Endothelial cell of umbilical vein (primary cell): Measurements from ENCODE around the gene KLF2. TPM values are rescaled to one million over a fixed set of nuclear protein-coding genes. Genes with fewer than 3 reads are reported as not detected.

Experiments used
- BruUV-seq: library from RNA; stranded (reverse); fragments of 400-500 nt; replicated peaks from 2 replicates; lab custom pipeline; 2021; lab: Mats Ljungman, UMichigan
- CTCF ChIA-PET: fragments of 300-600, 350-600 bp; sonication (Branson Sonifier 250); formaldehyde crosslinking; loops from one replicate; lab custom pipeline; 2021; ENCODE audit warnings: antibody characterized with exemption, inconsistent platforms; lab: Charles Lee
- POLR2A ChIA-PET: fragments of 300-600, 350-600 bp; sonication (Branson Sonifier 250); formaldehyde crosslinking; loops from one replicate; lab custom pipeline; 2021; ENCODE audit warnings: antibody characterized with exemption, inconsistent platforms; lab: Charles Lee
- DNase-seq: peaks from one replicate; pipeline ENCODE4 v3.0.0-alpha.2; 2011; ENCODE audit warnings: low read depth, low spot score
- FAIRE-seq: peaks from 2 replicates; lab custom pipeline; 2011; peaks lifted over from hg19 to GRCh38; lab: Jason Lieb, UNC
- H2AFZ ChIP-seq: 2 replicates; pipeline ENCODE4 v1.6.0; 2012; ENCODE audit warnings: low read depth, low read length, control low read depth, inconsistent platforms
- H3K27ac ChIP-seq: 2 replicates; pipeline ENCODE4 v1.5.1; 2011; ENCODE audit warnings: low read depth, mild to moderate bottlenecking, control low read depth, low read length, moderate library complexity; ENCODE audit not compliant: insufficient read depth
- H3K27me3 ChIP-seq, 2 experiments: 2 replicates each; pipeline versions ENCODE4 v1.6.0 to v1.6.1; 2011; ENCODE audit warnings: low read length in 2 of 2, mixed read lengths in 1 of 2; ENCODE audit not compliant: control insufficient read depth in 2 of 2, insufficient read depth in 2 of 2
- H3K36me3 ChIP-seq, 2 experiments: 2 replicates in 1 of 2; 3 replicates in 1 of 2; pipeline ENCODE4 v1.5.1; 2011; ENCODE audit warnings: low read length in 2 of 2, mild to moderate bottlenecking in 1 of 2, moderate library complexity in 1 of 2; ENCODE audit not compliant: control insufficient read depth in 2 of 2, insufficient read depth in 2 of 2; ENCODE audit errors: extremely low read depth in 1 of 2
- H3K4me1 ChIP-seq: 3 replicates; pipeline ENCODE4 v1.5.1; 2011; ENCODE audit warnings: mild to moderate bottlenecking, low read length; ENCODE audit not compliant: control insufficient read depth, insufficient read depth; ENCODE audit errors: extremely low read depth
- H3K4me2 ChIP-seq: 2 replicates; pipeline ENCODE4 v1.6.1; 2011; ENCODE audit warnings: low read length, control low read depth, mixed read lengths; ENCODE audit not compliant: insufficient read depth
- H3K4me3 ChIP-seq, 3 experiments: fragments of 200-600 bp in 1 of 3; sonication (generic), shearing (Covaris generic) in 1 of 3; replicated peaks in 1 of 3; 2 replicates each; pipeline ENCODE4 v1.5.1; 2011 to 2016; ENCODE audit warnings: control low read depth in 3 of 3, low read length in 3 of 3, mild to moderate bottlenecking in 2 of 3, inconsistent platforms in 1 of 3, low read depth in 1 of 3, moderate library complexity in 1 of 3; ENCODE audit not compliant: insufficient read depth in 1 of 3
- H3K79me2 ChIP-seq: 2 replicates; pipeline ENCODE4 v1.6.0; 2012; ENCODE audit warnings: low read length, inconsistent platforms; ENCODE audit not compliant: control insufficient read depth, insufficient read depth
- H3K9ac ChIP-seq: replicated peaks from 2 replicates; pipeline ENCODE3; 2011; ENCODE audit warnings: low read length, control low read depth; ENCODE audit not compliant: insufficient read depth; ENCODE audit errors: extremely low read depth
- H3K9me1 ChIP-seq: replicated peaks from 3 replicates; pipeline ENCODE4 v1.6.0; 2011; ENCODE audit warnings: mild to moderate bottlenecking, low read length; ENCODE audit not compliant: control insufficient read depth, insufficient read depth; ENCODE audit errors: extremely low read depth
- H3K9me3 ChIP-seq: replicated peaks from 2 replicates; pipeline ENCODE4 v1.5.1; 2012; ENCODE audit warnings: low read length, inconsistent platforms; ENCODE audit not compliant: control insufficient read depth, insufficient read depth
- H4K20me1 ChIP-seq: replicated peaks from 2 replicates; pipeline ENCODE3; 2011; ENCODE audit warnings: mild to moderate bottlenecking, low read length; ENCODE audit not compliant: control insufficient read depth, insufficient read depth; ENCODE audit errors: extremely low read depth
- EZH2 ChIP-seq: IDR thresholded peaks from 2 replicates; pipeline ENCODE4 v1.6.1; 2012; ENCODE audit warnings: borderline replicate concordance, low read depth, mild to moderate bottlenecking, moderate library complexity, low read length, inconsistent platforms; ENCODE audit not compliant: severe bottlenecking
- FOS ChIP-seq: IDR thresholded peaks from 2 replicates; pipeline ENCODE4 v1.6.1; 2011; ENCODE audit warnings: mild to moderate bottlenecking, low read length, moderate library complexity, borderline replicate concordance; ENCODE audit not compliant: insufficient read depth
- GATA2 ChIP-seq: IDR thresholded peaks from 2 replicates; pipeline ENCODE4 v1.7.0; 2011; ENCODE audit warnings: low read depth, mild to moderate bottlenecking, moderate library complexity, mixed read lengths, low read length; ENCODE audit not compliant: insufficient read length, insufficient read depth
- JUN ChIP-seq: IDR thresholded peaks from 2 replicates; pipeline ENCODE4 v1.6.1; 2011; ENCODE audit warnings: borderline replicate concordance, low read depth; ENCODE audit not compliant: insufficient read length, insufficient read depth
- MYC ChIP-seq: IDR thresholded peaks from one replicate; pipeline ENCODE4 v1.6.1; 2011; ENCODE audit warnings: mild to moderate bottlenecking, low read depth, low read length
- POLR2A ChIP-seq: IDR thresholded peaks from 2 replicates; pipeline ENCODE4 v1.6.1; 2012; ENCODE audit warnings: low read depth, mild to moderate bottlenecking, control low read depth, low read length
- POLR2AphosphoS5 ChIP-seq: IDR thresholded peaks from 2 replicates; pipeline ENCODE4 v1.6.1; 2012; ENCODE audit warnings: low read depth, mild to moderate bottlenecking, control low read depth, low read length, moderate library complexity; ENCODE audit not compliant: insufficient read depth
- dilution Hi-C: fragments of 300-500 bp; cut with MboI; formaldehyde crosslinking; loops from one replicate; pipeline ENCODE4 v1.15.0; 2019; ENCODE audit warnings: low sequenced_read_pairs; ENCODE audit not compliant: extremely low pct_ligation_motif_present
- intact Hi-C: fragments of 100-400 bp; cut with micrococcal nuclease; formaldehyde crosslinking; loops from one replicate; pipeline ENCODE4 v1.10.0; 2022
- polyA plus RNA-seq, 4 experiments: library from polyadenylated mRNA; depleted of rRNA in 3 of 4; stranded (reverse) in 3 of 4; unstranded in 1 of 4; fragments of >200 nt; gene quantifications; 2 replicates each; pipeline versions ENCODE4 v1.2.1 to v1.2.3, GENCODE V29; 2011 to 2012; ENCODE audit warnings: missing spikeins in 1 of 4
- total RNA-seq: library from RNA; stranded (reverse); gene quantifications from 2 replicates; pipeline ENCODE4 v1.2.3, GENCODE V29; 2021
- TF ChIP-seq, protein P1 (sequence below): IDR thresholded peaks from 2 replicates; pipeline ENCODE4 v1.6.1; 2011; ENCODE audit not compliant: insufficient read depth, insufficient read length
- TF ChIP-seq, protein P2 (sequence below), 2 donors: IDR thresholded peaks; 1 replicate in 1 of 2; 2 replicates in 1 of 2; pipeline ENCODE4 v1.5.1; 2011; ENCODE audit warnings: low read length in 2 of 2, mild to moderate bottlenecking in 2 of 2, moderate library complexity in 2 of 2, control low read depth in 1 of 2, inconsistent platforms in 1 of 2, low read depth in 1 of 2; ENCODE audit not compliant: insufficient read depth in 1 of 2; ENCODE audit errors: extremely low read depth in 1 of 2

KLF2 gene
- total and polyA plus RNA-seq, 2 donors (not counting 3 experiments of a cell fraction or from before 2014, with no cell fraction given): 23.4 to 30.3 TPM

DNA sequence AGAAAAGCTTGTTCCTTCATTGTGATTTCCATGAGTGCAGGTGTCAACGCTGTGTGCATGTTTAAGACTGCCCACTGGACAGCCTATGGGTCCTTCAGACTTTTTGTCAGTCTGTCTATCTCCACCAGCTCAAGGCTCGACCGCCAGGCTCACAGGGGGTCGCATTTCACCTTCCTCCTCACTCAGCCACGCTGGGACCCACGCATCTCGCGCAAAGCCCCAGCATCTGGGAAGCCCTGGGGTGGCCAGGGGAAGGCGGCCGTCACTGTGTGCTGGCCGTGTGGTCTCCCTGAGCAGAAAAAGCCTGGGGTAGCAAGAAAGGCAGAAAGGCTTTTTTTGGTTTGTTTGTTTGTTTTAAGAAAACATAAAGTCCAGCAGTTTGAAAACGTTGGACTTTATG lies 48.5 kb downstream of the KLF2 start:
- H3K9me3 ChIP-seq: no peaks in the 10 kb centered on the region
- intact Hi-C loops (no loop called here), dilution Hi-C loops (loop anchor here (25.0 kb wide), 1 partner anchor 161 kb away; no protein-coding TSS in a partner anchor)
- no peaks in the 10 kb centered on the region for H3K9me1 ChIP-seq
- ChIA-PET POLR2A (no interaction called here), CTCF (interaction anchor here (1.4 to 2.9 kb wide), 4 partner anchors 10 to 49 kb away, joined by 4 to 16 read pairs (median 8); partner anchors contain the start of gene KLF2)
- peaks cover 13% of the 10 kb centered on the region for H3K4me1 ChIP-seq
- no peaks in the 10 kb centered on the region for H4K20me1 ChIP-seq
- H3K27ac ChIP-seq: no peak overlapping the region
- no peak overlapping the region for H3K9ac ChIP-seq
- no peak for FAIRE-seq
- H3K4me3 ChIP-seq: no peak overlapping the region
- H3K79me2 ChIP-seq: no peaks in the 10 kb centered on the region
- DNase-seq: no peak
- H3K27me3 ChIP-seq: no peaks in the 10 kb centered on the region
- BruUV-seq: no TSS peak
- H3K4me2 ChIP-seq: no peak overlapping the region
- no peak for TF ChIP-seq EZH2
- no peak for TF ChIP-seq MYC
- TF ChIP-seq JUN: no peak
- no peak for TF ChIP-seq FOS
- TF ChIP-seq, protein P1, sequence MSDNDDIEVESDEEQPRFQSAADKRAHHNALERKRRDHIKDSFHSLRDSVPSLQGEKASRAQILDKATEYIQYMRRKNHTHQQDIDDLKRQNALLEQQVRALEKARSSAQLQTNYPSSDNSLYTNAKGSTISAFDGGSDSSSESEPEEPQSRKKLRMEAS: no peak
- no peak for TF ChIP-seq POLR2AphosphoS5
- TF ChIP-seq POLR2A: no peak
- TF ChIP-seq, protein P2, sequence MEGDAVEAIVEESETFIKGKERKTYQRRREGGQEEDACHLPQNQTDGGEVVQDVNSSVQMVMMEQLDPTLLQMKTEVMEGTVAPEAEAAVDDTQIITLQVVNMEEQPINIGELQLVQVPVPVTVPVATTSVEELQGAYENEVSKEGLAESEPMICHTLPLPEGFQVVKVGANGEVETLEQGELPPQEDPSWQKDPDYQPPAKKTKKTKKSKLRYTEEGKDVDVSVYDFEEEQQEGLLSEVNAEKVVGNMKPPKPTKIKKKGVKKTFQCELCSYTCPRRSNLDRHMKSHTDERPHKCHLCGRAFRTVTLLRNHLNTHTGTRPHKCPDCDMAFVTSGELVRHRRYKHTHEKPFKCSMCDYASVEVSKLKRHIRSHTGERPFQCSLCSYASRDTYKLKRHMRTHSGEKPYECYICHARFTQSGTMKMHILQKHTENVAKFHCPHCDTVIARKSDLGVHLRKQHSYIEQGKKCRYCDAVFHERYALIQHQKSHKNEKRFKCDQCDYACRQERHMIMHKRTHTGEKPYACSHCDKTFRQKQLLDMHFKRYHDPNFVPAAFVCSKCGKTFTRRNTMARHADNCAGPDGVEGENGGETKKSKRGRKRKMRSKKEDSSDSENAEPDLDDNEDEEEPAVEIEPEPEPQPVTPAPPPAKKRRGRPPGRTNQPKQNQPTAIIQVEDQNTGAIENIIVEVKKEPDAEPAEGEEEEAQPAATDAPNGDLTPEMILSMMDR (IDR thresholded peaks at IDR 0.05; ENCODE audit: extremely low read depth in 1 of 2, insufficient read depth in 1 of 2, low read depth in 1 of 2, low read length in 2 of 2): no peak
- no peak for TF ChIP-seq GATA2
- peaks cover 3 to 7% of the 10 kb centered on the region in 2 experiments for H3K36me3 ChIP-seq
- H2AFZ ChIP-seq: no peak overlapping the region
